Measurements from ENCODE around the gene TUBB.

TUBB gene

GRCh38 chr6:30682143-30683117 lies 37.7 kb upstream of the TUBB start (continued):
- TF ChIP-seq ZNF704 (tag by site-specific recombination; IDR thresholded peaks at IDR 0.05) (no peak), ZBTB48 (tag by site-specific recombination; IDR thresholded peaks at IDR 0.05) (peak; percentile 48), ZSCAN4 (tag by site-specific recombination; IDR thresholded peaks at IDR 0.05) (no peak), ZNF311 (tag by site-specific recombination; IDR thresholded peaks at IDR 0.05; ENCODE audit: borderline replicate concordance) (no peak), ZNF449 (tag by site-specific recombination; IDR thresholded peaks at IDR 0.05) (peak; percentile 100), KLF16 (tag by site-specific recombination; IDR thresholded peaks at IDR 0.05) (no peak), ZNF518A (tag by site-specific recombination; conservative IDR thresholded peaks at IDR 0.05; ENCODE audit: low read depth) (0 out of 2 replicates have a peak, but pooled peaks have one; percentile 57), ZSCAN5A (tag by site-specific recombination; IDR thresholded peaks at IDR 0.05) (no peak), BCL11B (tag by site-specific recombination; IDR thresholded peaks at IDR 0.05; ENCODE audit: low read depth) (no peak), ZNF292 (tag by site-specific recombination; IDR thresholded peaks at IDR 0.05; ENCODE audit: borderline replicate concordance, low read depth) (no peak), ZNF776 (tag by site-specific recombination; IDR thresholded peaks at IDR 0.05; ENCODE audit: borderline replicate concordance) (no peak), ZNF837 (tag by site-specific recombination; IDR thresholded peaks at IDR 0.05) (no peak), ZNF645 (tag by site-specific recombination; IDR thresholded peaks at IDR 0.05) (no peak), ZBTB20 (tag by site-specific recombination; IDR thresholded peaks at IDR 0.05) (peak; percentile 93), SP2 (tag by site-specific recombination; IDR thresholded peaks at IDR 0.05) (peak; percentile 33), GLIS2 (tag by site-specific recombination; IDR thresholded peaks at IDR 0.05) (peak; percentile 72), TRIM28 (IDR thresholded peaks at IDR 0.05; ENCODE audit: borderline replicate concordance, low read length) (no peak), ZNF239 (tag by site-specific recombination; IDR thresholded peaks at IDR 0.05) (no peak), ZIC2 (tag by site-specific recombination; IDR thresholded peaks at IDR 0.05) (peak; percentile 80), ZSCAN18 (tag by site-specific recombination; IDR thresholded peaks at IDR 0.05) (no peak), ZNF398 (tag by site-specific recombination; IDR thresholded peaks at IDR 0.05) (peak; percentile 94), ZFP41 (tag by site-specific recombination; IDR thresholded peaks at IDR 0.05; ENCODE audit: borderline replicate concordance) (no peak), ZNF707 (tag by site-specific recombination; IDR thresholded peaks at IDR 0.05) (no peak)
